A549 (cell line): ENCODE data around the gene INTS4.

Source experiments
- EHMT2 ChIP-seq: fragments of 200-600 bp; sonication (generic); IDR thresholded peaks from 2 replicates; pipeline ENCODE4 v1.6.1; 2016; ENCODE audit warnings: antibody characterized with exemption, low read depth, mild to moderate bottlenecking, moderate library complexity
- POLR2A ChIP-seq: IDR thresholded peaks from 2 replicates; pipeline ENCODE4 v1.6.1; 2012; ENCODE audit warnings: mild to moderate bottlenecking, low read length
- TF ChIP-seq, protein P1 (sequence below): fragments of >200 bp; sonication (Bioruptor Twin); formaldehyde crosslinking; IDR thresholded peaks from 3 replicates; pipeline ENCODE4 v1.5.1; 2016

- TF ChIP-seq, protein P1, sequence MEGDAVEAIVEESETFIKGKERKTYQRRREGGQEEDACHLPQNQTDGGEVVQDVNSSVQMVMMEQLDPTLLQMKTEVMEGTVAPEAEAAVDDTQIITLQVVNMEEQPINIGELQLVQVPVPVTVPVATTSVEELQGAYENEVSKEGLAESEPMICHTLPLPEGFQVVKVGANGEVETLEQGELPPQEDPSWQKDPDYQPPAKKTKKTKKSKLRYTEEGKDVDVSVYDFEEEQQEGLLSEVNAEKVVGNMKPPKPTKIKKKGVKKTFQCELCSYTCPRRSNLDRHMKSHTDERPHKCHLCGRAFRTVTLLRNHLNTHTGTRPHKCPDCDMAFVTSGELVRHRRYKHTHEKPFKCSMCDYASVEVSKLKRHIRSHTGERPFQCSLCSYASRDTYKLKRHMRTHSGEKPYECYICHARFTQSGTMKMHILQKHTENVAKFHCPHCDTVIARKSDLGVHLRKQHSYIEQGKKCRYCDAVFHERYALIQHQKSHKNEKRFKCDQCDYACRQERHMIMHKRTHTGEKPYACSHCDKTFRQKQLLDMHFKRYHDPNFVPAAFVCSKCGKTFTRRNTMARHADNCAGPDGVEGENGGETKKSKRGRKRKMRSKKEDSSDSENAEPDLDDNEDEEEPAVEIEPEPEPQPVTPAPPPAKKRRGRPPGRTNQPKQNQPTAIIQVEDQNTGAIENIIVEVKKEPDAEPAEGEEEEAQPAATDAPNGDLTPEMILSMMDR, result no peak
- TF ChIP-seq POLR2A (no peak), EHMT2 (no peak)
Measured at GRCh38 chr11:77886401-77886800, 108.1 kb downstream of the INTS4 start.
